HG03378 (cell line): ENCODE data around the gene ANXA3.
"Not testable (repeated sequence)": the region's sequence is repeated elsewhere in the genome, so short reads cannot be mapped to it uniquely, and the experiment has no call there.

Experiments
- ATAC-seq: cut with Tn5 transposase; IDR thresholded peaks from one replicate; pipeline ENCODE4 v1.9.1; 2021; ENCODE audit warnings: mild to moderate bottlenecking, moderate library complexity; ENCODE audit not compliant: unreplicated experiment

Gene ANXA3

GRCh38 chr4:78569306-78569821, 17.8 kb downstream of the ANXA3 start:
- ATAC-seq, result no peak

DNA sequence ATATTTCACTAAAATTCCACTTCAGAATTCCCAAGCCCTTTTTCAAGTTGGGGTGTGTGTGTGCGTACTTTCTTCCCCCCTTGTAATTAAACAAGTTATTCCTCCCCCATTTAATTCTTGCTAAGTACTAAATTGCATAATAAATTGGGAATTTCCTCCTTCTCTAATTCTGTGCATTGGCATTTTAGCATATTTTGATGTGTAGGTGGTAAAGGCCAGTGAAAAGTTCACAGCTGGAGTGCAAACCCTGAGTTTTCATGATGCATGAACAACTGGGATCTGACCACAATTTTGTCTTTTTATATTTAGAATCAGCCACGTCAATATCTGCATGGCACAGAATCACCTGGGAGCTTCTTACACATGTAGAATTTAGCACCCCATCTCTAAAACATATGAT, 18.5 kb downstream of the ANXA3 start:
- ATAC-seq, result no peak

- no peak for ATAC-seq
These were observed 20.2 kb downstream of the ANXA3 start for GRCh38 chr4:78571804-78572203.

- no peak for ATAC-seq
These were observed 27.3 kb downstream of the ANXA3 start for GRCh38 chr4:78578674-78579425.

DNA sequence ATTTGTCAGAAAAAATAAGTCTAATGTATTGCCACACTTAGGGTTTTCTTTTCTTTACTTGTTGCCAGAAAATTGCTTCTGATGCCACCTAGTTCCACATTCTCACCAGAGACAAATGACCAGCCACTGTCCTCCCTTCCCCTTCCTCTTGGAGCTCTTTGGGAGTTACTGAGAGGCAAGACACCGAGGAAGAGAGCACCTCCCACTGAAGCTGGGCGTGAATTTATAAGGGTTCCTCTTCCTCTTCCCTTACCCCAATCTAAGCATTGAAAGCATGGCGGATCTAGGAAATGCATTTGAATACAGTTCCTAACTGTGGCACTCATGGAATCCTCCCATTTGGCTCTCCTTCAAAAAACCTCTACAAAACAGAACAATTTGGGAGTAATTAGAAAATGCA, 30.0 kb downstream of the ANXA3 start:
- ATAC-seq, result no peak

- no peak for ATAC-seq
These were observed 33.4 kb downstream of the ANXA3 start for GRCh38 chr4:78584863-78585547.

- ATAC-seq, result no peak
These were observed 34.1 kb downstream of the ANXA3 start for GRCh38 chr4:78585633-78586032.

DNA sequence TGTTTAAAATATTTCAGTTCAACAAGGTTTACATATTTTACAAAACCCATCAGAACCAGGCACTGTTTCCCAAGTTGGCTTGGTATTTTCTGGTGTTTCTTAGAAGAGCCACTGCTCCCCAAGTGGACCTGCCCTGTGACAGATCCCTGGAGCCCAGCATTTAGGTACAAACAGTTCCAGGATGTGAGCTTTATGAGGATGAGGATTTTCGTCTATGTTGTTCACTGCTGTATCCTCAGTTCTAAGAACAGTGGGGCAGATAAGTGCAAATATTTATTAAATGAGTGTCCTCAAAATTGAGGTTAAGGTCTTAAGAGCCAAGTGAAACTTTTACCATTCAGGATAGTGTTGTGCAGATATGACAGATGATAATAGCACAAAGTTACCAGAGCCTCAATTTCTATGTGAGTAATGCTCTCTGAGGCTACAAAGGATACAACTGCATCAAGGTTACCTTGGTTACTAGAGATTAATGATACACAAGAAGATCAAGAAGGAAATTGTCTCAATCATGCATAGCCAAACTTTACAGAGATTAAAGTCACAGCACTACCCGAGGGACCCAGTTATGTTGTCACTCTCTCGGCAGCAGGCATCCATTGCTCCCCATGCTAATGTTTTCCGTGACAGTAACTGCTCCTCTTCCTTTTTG, 37.5 kb downstream of the ANXA3 start:
- no peak for ATAC-seq

DNA sequence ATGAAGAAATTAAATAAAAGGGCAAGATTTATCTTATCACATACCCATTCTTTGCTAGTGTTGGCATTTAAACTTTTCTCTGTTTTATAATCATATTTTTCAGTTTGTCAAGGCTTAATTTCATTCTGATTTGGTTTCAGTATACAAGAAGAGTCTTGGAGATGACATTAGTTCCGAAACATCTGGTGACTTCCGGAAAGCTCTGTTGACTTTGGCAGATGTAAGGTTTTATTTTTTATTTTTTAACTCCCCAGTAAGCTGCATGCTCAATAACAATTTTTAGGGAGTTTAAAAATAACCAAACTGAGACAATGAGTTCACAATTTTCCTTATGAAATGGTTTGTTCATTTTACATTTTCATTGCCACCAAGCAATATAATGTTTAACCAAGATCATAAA, 39.8 kb downstream of the ANXA3 start:
- ATAC-seq, result no peak

GRCh38 chr4:78592088-78592783, 40.7 kb downstream of the ANXA3 start:
- no peak for ATAC-seq

- no peak for ATAC-seq
These were observed 44.7 kb downstream of the ANXA3 start for GRCh38 chr4:78596111-78596742.

DNA sequence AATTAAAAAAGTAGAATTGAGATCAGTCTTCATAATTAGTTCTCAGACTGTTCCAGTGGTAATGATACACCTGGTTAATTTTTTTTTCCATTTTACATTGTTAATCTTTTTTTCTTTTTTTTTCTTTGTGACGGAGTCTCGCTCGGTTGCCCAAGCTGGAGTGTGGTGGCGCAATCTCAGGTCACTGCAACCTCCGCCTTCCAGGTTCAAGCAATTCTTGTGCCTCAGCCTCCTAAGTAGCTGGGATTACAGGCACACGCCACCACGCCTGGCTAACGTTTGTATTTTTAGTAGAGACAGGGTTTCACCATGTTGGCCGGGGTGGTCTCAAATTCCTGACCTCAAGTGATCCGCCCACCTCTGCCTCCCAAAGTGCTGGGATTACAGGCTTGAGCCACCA, 46.9 kb downstream of the ANXA3 start:
- ATAC-seq, result not testable (repeated sequence)

DNA sequence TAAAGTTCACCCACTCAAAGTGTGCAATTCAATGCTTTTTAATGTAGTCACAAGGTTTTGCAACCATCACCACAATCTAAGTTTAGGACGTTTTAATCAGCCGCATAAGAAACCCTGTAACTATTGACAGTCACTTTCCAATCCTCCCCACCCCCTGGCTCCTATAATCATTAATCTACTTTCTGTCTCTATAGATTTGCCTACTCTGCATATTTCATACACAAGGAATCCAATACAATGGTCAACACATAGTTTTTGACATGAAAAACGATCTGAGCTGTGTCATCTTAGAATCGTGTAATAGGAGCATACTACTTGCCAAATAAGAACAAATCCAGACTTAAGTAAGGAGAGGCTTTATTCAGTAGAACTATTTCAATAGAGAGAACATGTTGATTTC, 47.6 kb downstream of the ANXA3 start:
- ATAC-seq, result no peak

- no peak for ATAC-seq
These were observed 48.4 kb downstream of the ANXA3 start for GRCh38 chr4:78599931-78600375.

GRCh38 chr4:78601013-78601412, 49.4 kb downstream of the ANXA3 start:
- peak; percentile 95 for ATAC-seq

DNA sequence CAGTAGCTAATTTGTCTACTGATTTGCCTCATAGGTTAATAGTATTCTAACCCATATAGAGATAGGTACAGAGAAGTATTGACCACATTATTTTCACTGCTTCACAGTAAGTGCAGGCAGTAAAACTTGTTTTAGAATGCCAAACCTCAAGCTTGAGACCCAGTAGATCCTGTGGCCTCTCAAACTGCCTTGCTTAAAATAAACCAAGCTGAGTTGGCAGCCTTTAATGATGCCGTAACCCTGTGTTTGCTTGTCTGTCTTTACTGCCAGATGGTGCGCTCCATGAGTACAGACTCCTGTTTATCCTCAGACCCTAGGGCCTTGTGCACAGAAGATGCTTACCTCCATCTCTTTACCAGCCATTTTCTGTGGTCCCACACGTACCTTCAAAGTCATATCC, 50.8 kb downstream of the ANXA3 start:
- ATAC-seq, result no peak

DNA sequence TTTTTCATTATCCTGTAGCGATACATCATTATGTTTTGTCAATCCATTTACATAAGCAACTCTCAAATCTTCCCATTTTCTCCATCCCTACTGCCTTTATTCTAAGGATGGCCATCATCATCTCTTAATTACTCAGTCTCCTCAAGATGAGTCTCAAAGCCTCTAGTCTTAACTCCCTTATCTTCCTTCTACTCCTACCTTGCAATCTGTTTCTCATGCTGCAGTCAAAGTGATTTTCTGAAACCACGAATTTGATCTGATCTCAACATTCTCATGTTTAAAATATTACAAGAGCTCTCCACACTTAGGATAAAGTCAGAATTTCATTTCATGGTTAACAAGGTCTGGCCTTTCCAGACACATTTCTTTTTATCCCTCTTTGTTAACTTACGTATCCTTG, 51.8 kb downstream of the ANXA3 start:
- ATAC-seq, result no peak

GRCh38 chr4:78604988-78605387, 53.4 kb downstream of the ANXA3 start:
- no peak for ATAC-seq

DNA sequence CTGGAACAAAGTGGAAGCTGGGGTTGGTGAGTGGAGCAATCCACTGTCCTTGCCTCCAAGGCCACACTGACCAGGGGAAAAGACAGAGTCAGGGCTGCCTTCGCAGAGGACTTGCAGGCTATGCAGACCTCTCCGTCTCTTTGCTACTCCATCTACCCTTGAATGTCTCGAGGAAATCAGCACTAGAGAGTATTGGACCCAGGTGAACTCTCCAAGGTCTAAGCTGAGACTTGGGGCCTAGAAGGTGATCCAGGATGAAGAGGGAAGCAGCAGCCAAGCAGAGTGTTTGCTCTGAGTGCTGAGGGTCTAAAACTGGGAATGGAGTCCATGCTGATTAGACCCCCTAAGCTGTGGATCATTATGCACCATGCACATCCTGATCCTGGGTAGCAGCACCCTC, 54.5 kb downstream of the ANXA3 start:
- no peak for ATAC-seq

GRCh38 chr4:78606530-78607095, 55.0 kb downstream of the ANXA3 start:
- ATAC-seq, result no peak
